C4-2B (cell line): ENCODE results near the gene NOG.

Experiments
- ZFX ChIP-seq: fragments of 450-650 bp; IDR thresholded peaks from 2 replicates; pipeline ENCODE4 v1.6.1; 2017
- TF ChIP-seq, protein P1 (sequence below): fragments of 450-650 bp; conservative IDR thresholded peaks from 2 replicates; pipeline ENCODE4 v1.5.1; 2017; ENCODE audit warnings: mild to moderate bottlenecking

DNA sequence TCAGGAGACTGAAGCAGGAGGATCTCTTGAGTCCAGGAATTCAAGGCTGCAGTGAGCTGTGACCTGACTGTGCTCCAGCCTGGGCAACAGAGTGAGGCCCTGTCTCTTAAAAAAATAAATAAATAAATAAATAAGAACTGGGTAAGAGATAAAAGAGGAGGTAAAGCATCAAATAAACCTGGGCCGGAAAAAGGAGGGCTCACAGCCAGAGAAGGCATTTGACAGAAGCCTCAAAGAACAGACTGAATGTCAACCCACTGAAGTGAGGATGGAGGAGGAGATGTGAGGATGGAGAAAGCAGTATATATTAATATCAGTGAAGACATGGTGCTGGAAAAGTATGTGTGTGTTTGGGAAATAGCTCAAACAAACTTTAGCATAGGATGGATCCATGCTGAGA is 6.1 kb downstream of the NOG start:
- TF ChIP-seq, protein P1, sequence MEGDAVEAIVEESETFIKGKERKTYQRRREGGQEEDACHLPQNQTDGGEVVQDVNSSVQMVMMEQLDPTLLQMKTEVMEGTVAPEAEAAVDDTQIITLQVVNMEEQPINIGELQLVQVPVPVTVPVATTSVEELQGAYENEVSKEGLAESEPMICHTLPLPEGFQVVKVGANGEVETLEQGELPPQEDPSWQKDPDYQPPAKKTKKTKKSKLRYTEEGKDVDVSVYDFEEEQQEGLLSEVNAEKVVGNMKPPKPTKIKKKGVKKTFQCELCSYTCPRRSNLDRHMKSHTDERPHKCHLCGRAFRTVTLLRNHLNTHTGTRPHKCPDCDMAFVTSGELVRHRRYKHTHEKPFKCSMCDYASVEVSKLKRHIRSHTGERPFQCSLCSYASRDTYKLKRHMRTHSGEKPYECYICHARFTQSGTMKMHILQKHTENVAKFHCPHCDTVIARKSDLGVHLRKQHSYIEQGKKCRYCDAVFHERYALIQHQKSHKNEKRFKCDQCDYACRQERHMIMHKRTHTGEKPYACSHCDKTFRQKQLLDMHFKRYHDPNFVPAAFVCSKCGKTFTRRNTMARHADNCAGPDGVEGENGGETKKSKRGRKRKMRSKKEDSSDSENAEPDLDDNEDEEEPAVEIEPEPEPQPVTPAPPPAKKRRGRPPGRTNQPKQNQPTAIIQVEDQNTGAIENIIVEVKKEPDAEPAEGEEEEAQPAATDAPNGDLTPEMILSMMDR: no peak
- TF ChIP-seq ZFX: no peak
